ENCODE results near the gene FTO.

The FTO gene

DNA sequence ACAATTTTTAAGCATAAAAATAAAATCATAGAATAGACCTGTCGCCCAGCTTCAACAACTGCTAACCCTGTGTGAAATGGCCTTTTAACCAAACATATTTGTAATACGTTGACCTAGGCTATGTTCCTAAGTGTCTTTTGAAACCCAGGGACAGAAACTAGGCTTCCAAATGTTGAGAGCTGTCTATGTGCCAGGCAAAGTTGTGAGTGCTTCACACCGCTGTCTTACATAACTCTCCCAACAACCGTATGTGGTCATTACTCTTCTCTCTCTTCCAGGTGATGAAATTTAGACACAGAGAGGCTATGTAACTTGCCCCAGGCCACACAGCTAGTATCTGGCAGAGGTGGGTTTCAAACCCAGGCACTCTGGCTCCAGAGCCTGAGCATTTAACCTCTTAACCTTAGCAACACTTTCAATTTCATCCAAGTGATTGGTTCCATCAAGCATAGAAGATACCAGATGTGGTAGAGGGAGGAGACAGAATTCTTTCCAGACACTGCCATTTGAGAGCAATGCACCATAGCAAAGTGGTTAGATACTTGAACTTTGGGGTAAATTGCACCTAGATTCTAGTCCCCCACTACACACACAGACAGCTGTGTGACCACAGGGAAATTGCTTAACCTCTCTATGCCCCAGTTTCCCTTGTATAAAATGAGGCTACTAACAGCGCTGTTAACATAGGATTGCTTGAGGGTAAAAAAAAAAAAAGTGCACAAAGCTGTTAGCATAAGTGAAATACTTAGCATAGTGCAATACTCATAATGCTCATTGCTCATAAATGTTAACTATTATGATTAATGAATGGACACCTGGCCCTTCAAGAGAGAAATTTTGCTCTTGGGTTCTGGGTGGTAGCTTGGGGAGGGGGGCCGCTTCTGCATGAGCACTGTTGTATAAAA is 422.0 kb downstream of the FTO start:
- no peak overlapping the region for H3K4me3 ChIP-seq (ENCODE audit: low read length)
- TF ChIP-seq ZNF274 (IDR thresholded peaks at IDR 0.05; ENCODE audit: low read depth, low read length), result no peak

DNA sequence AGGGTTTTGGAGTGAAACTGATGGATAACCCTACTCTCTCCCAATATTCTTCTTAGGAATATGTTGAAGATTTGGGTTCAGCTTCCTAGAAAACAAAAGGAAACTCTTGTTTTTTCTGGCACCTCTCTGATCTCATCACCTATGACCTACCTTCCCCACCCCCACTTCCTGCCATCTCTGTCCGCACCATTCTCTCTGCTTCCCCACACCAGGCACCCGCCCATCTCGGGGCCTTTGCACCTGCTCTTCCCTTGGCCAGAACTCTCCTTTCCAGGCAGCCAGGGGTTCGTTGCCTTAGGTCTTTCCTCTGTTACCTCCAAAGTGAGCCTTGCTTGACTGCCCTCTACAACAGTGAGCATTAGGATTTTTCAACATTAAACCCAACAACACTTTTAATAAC is 423.0 kb downstream of the FTO start:
- no peak overlapping the region for H3K4me3 ChIP-seq (ENCODE audit: low read length)
- TF ChIP-seq ZNF274 (IDR thresholded peaks at IDR 0.05; ENCODE audit: low read depth, low read length), result no peak

DNA sequence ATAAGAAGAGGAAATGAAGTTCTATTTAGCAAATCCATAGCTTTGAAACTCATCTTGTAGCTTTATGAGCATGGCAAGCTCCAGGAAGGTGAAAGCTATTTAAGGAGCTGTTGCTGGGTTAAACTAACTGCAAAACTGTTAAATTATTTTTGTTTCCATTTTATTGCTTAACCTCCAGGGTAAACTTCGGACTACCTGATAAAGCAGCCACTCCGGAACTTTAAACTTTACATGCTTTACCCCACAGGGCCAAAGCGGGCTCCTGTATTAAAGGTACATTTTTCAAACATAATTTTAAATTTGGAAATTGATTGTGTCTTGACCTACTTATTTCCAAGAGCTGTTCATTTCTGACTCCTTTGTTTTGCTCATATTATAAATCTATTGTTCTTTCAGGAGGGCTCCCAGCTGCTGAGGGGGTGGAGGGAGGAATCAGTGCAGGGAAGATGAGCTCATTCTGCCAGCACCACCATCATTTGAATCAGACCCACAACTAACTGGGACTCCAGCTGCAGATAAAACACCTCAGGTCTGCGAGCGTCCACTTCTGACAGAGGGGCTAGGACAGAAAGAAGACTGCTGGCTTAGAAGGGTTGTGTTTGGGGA is 424.8 kb downstream of the FTO start:
- no peak for TF ChIP-seq ZNF274 (IDR thresholded peaks at IDR 0.05; ENCODE audit: low read depth, low read length)
- no peak overlapping the region for H3K4me3 ChIP-seq (ENCODE audit: low read length)

DNA sequence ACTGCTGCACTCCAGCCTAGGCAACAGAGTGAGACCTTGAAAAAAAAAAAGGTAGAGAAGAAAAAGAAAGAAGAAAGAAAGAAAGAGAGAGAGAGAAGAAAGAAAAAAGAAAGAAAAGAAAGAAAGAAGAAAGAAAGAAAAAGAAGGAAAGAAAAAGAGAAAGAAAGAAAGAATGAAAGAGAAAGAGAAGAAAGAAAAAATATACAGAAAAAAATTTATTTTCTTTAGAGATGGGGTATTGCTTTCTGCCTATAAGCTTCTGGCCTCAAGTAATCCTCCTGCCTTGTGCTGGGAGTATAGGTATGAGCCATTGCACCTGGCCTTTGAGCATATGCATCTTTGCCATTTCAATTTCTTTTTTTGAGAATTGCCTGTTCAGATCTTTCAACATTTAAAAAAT is 425.9 kb downstream of the FTO start:
- no peak for TF ChIP-seq ZNF274 (IDR thresholded peaks at IDR 0.05; ENCODE audit: low read depth, low read length)
- H3K4me3 ChIP-seq (ENCODE audit: low read length), result no peak overlapping the region

DNA sequence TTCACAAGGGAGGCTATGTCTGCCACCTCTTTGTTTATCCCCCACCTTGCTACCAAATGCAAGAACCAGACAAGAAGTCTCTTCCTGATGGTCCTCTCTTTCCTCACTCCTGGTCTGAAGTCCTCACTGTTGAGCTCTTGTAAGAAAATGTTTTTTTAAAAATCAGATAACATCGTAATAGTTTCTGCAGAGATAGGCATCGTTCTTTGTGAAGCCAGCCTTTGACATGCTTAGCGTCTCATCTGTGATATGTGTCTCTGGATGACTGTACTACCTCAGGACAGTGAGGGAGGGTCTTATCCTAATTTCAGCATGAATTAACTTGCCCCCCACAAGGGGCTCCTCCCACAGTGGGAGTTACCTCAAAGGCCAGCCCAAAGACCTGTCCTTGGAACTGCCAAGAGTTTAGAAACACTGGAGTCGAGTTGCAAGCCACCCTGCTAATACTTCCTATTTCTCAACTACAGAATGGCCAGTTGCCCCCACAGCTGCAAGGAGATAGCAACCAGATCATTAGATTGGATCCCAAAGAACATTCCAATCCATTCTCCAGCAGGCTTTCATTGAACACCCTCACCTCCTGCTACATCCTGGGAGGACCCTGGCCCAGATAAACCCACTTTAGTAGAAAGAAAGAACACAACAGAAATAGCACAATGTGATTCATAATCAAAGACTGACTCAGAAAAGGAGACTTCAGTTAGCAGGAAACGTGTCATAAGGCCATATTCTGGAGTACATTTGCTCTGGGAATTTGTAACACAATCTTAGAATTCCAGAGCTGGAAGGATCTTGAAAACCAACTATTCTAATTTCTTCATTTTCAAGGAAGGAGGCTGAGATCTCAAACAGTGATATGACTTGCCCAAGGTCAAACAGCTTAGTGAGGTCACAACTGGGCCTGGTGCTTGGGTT is 431.7 kb downstream of the FTO start:
- no peak for TF ChIP-seq ZNF274 (IDR thresholded peaks at IDR 0.05; ENCODE audit: low read depth, low read length)
- H3K4me3 ChIP-seq (ENCODE audit: low read length), result no peak overlapping the region

DNA sequence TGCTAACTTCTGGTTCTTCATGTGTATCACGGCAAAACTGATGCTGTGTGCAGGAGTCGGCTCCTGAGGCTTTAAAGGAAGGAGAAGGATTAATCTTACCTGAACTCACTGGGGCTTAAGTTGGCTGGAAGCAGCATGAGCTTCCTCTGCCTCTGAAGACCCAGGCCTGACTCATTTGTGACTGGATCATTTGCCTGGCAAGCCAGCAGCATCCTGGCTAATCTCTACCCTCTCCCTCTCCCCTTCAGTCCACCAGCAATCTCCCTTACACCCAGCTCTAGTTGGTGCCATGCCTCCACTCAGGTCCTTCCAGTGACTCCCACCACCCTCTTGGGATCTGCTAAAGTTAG is 432.3 kb downstream of the FTO start:
- no peak overlapping the region for H3K4me3 ChIP-seq (ENCODE audit: low read length)
- no peak for TF ChIP-seq ZNF274 (IDR thresholded peaks at IDR 0.05; ENCODE audit: low read depth, low read length)

DNA sequence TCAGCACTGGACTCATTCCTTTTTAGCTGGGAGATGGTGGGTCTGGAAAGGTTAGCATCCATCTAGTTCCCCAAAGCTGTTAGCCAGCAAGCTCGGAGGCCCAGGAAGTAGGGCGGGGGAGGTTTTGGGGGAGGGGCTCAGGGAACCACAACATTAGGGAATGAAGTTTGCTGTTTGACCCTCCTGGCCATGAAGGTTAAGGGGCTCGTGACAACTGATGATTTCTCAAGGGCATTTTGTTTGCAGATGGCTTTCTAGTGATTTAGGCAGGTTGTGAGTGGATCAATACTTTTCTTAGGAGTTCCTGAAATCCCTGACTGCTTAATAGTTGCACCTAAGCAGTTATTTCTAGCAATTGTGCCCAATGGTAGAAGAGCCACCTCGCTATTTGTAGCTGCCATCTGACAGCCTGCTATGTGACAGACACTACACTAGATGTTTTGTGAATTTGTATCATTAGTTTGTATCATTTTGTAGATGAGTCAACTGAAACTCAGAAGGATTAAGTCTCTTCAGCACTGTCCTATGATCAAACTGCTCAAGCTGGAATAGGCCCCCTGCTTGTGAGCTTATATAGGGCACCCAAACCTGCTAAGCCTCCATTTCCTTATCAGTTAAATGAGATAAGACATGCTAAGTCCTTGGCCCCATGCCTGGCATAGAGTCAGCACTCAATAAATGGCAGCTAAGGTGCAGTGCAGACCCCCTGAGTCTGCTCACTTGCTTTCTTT is 436.3 kb downstream of the FTO start:
- TF ChIP-seq ZNF274 (IDR thresholded peaks at IDR 0.05; ENCODE audit: low read depth, low read length), result no peak
- no peak overlapping the region for H3K4me3 ChIP-seq (ENCODE audit: low read length)

DNA sequence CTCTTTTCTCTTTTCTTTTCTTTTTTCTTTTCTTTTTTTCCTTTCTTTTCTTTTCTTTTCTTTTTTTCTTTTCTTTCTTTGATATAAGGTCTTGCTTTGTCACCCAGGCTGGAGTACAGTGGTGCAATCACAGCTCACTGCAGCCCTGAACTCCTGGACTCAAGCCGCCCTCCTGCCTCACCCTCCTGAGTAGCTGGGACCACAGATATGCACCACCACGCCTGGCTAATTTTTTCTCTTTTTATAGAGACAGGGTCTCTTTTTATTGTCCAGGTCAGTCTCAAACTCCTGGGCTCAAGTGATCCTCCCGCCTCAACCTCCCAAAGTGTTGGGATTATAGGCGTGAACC is 436.8 kb downstream of the FTO start:
- TF ChIP-seq ZNF274 (IDR thresholded peaks at IDR 0.05; ENCODE audit: low read depth, low read length), result no peak
- H3K4me3 ChIP-seq (ENCODE audit: low read length), result no peak overlapping the region

DNA sequence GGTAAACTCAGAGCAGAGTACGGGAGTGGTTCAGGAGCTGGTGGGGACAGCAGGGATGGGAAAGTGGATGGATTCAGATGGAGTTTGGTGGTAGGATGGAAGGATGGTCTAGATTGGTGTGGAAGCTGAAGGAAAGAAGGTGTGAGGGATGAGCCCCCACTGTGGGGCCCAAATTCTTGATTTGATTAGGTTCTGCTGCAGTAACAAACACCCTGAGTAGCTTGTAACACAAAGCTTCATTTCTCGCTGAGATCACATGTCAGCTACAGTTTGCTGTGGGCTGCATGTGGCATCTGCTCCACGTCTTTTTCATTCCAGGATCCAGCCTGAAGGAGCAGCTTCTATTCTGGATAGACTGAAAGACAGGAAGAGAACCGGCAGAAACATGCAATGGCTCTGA is 438.8 kb downstream of the FTO start:
- no peak for TF ChIP-seq ZNF274 (IDR thresholded peaks at IDR 0.05; ENCODE audit: low read depth, low read length)

DNA sequence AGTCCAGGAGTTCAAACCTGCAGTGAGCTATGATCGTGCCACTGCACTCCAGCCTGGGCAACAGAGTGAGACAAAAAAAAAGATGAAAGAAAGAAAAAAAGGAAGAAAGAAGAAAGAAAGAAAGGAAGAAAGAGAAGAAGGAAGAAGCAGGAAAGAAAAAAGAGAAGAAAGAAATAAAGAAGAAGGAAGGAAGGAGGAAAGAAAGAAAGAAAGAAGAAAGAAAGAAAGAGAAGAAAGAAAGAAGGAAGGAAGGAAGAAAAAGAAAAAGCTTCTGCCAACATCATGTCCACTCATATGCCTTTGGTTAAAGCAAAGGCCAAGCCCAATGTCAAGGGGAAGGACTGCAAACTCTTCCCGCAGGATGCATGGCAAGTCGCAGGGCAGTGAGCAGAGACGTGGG is 439.5 kb downstream of the FTO start:
- TF ChIP-seq ZNF274 (IDR thresholded peaks at IDR 0.05; ENCODE audit: low read depth, low read length), result no peak
- H3K4me3 ChIP-seq (ENCODE audit: low read length), result no peak overlapping the region

More for the DNA sequence above, 438.8 kb downstream of the FTO start:
- no peak overlapping the region for H3K4me3 ChIP-seq (ENCODE audit: low read length)

DNA sequence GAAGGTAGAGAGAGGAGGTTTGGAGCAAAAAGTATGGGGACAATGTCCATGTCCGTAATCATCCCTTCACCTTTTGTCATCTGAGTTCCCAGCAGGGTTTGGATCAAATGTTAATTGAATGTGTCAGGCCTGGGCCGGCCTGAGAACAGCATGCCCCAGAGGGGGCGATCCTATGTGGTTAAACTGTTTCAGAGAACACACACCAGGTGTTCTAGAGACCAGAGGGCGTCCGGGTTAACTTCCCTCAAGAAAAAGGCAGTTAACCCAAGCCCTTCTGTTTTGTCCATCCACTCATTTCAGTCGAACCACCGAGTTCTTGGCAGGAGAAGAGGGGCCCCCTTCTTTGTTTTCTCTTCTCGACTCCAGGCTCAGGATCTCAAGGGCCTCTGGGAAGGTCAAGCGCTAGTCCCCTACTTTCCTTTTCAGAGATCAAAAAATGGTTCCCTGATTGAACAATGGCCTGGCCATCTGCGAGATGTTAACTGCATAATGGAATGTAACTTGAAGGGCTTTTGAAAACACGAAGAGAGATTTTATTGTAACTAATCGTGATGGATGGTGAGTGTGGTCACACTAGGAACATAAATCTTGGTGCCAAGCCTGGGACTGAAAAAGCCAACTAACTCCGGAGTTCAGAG is 440.1 kb downstream of the FTO start:
- no peak overlapping the region for H3K4me3 ChIP-seq (ENCODE audit: low read length)
- no peak for TF ChIP-seq ZNF274 (IDR thresholded peaks at IDR 0.05; ENCODE audit: low read depth, low read length)

DNA sequence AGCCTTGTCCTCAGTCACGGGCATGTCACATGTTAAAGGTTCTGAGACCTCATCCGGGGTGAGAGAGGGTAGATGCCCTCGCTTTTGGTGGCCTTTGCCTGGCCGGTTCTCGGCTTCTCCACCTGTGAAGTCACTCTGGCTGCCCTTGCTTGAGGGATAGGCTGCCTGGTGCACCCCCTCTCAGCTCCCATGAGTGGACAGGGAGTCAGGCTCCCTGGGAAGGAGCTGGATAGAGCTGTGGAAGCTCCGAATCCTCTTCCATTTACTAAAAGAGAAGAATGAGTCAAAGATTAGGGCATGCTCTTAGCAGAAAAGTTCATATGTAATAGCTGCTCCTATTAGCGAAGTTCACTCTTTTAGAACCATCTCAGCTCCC is 440.6 kb downstream of the FTO start:
- no peak for TF ChIP-seq ZNF274 (IDR thresholded peaks at IDR 0.05; ENCODE audit: low read depth, low read length)
- no peak overlapping the region for H3K4me3 ChIP-seq (ENCODE audit: low read length)

DNA sequence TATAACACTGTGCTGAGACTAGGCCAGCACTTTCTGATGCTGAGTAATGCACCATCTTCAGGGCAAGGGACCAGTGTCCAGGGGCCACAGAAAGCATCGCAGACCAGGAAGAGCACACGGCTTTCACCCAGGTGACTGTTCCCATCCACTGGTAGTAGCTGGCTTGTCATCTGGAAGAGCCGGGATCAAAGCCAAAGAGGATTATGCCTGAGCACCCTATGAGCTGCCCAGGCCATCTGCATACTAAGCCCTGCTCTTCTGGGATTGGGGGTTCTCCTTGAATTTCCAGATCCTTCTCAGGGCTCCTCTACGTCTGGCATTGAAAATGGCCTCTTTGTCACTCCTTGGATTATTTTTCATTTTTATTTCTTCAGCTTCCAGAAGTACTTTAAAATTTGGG is 441.9 kb downstream of the FTO start:
- H3K4me3 ChIP-seq (ENCODE audit: low read length), result no peak overlapping the region
- TF ChIP-seq ZNF274 (IDR thresholded peaks at IDR 0.05; ENCODE audit: low read depth, low read length), result no peak

DNA sequence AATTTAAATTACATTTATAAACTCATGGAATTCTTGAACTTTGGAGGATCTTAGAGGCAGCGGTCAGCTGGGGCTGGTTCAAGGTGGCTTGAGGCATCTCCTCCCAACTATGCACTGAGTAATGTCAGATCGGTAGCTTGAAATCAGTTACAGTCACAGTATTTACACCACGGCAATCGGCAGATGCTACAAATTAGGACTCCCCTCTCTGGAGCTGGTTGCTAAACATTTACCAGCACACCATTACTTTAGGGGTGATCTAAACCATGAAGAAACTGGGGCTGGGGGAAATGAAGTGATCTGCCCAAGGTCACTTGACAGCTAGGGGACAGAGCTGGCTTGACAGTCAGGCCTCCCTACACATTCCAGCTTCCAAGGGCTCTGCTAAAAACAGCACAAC is 445.0 kb downstream of the FTO start:
- H3K4me3 ChIP-seq (ENCODE audit: low read length), result no peak overlapping the region
- TF ChIP-seq ZNF274 (IDR thresholded peaks at IDR 0.05; ENCODE audit: low read depth, low read length), result no peak

Measured in GM08714 (cell line).